Naive thymus-derived CD8-positive, alpha-beta T cell (primary cell): ENCODE data around the gene ZNF710. TPM values are rescaled to one million over a fixed set of nuclear protein-coding genes. Genes with fewer than 3 reads are reported as not detected.

Source experiments
- ATAC-seq, 2 donors: fragments of 150-1000 bp; cut with Tn5 transposase in 1 of 2; sonication (Bioruptor Pico), chemical (Tn5 transposase) in 1 of 2; 1 replicate in 1 of 2; 2 replicates in 1 of 2; pipeline ENCODE4 v1.10.0; 2021; ENCODE audit warnings: mild to moderate bottlenecking in 2 of 2, moderate library complexity in 2 of 2
- POLR2A ChIA-PET: fragments of 350-600 bp; sonication (Branson Sonifier 250); formaldehyde crosslinking; loops from one replicate; lab custom pipeline; 2021; ENCODE audit warnings: antibody characterized with exemption; lab: Charles Lee
- DNase-seq, 10 donors: peaks; one replicate each; pipeline versions ENCODE4 v3.0.0 to v3.0.0-alpha.2; 2020 to 2022
- H3K27ac Mint-ChIP-seq, 10 donors: one replicate each; pipeline ENCODE4 v1.8.0; 2020 to 2022; ENCODE audit warnings: mild to moderate bottlenecking in 10 of 10, mixed read lengths in 10 of 10, moderate library complexity in 4 of 10, inconsistent platforms in 1 of 10
- H3K27me3 Mint-ChIP-seq, 5 donors: one replicate each; pipeline ENCODE4 v1.8.0; 2021 to 2022; ENCODE audit warnings: mixed read lengths in 5 of 5
- H3K36me3 Mint-ChIP-seq, 3 donors: one replicate each; pipeline ENCODE4 v1.8.0; 2020 to 2022; ENCODE audit warnings: mixed read lengths in 3 of 3, mild to moderate bottlenecking in 2 of 3, inconsistent platforms in 1 of 3
- H3K4me1 Mint-ChIP-seq, 4 donors: one replicate each; pipeline ENCODE4 v1.8.0; 2021 to 2022; ENCODE audit warnings: mixed read lengths in 4 of 4
- H3K4me3 Mint-ChIP-seq, 10 donors: one replicate each; pipeline ENCODE4 v1.8.0; 2020 to 2022; ENCODE audit warnings: mild to moderate bottlenecking in 10 of 10, mixed read lengths in 10 of 10, moderate library complexity in 6 of 10, inconsistent platforms in 1 of 10
- H3K9me3 Mint-ChIP-seq, 9 donors: one replicate each; pipeline ENCODE4 v1.8.0; 2020 to 2022; ENCODE audit warnings: mixed read lengths in 9 of 9, mild to moderate bottlenecking in 3 of 9, inconsistent platforms in 1 of 9, moderate library complexity in 1 of 9
- polyA plus RNA-seq, 3 donors: library from polyadenylated mRNA; unstranded; fragments of 300-500 nt; fragmentation: Illumina TruSeq; gene quantifications; one replicate each; pipeline ENCODE4 v1.2.3, GENCODE V29; 2021
- total RNA-seq, 8 experiments: library from RNA in 2 of 8; stranded (reverse) in 2 of 8; gene quantifications; one replicate each; pipeline ENCODE4 v1.2.3 and lab custom pipeline; 2021 to 2026

ZNF710 gene
- total and polyA plus RNA-seq, 5 experiments from 2014 or later: 0.23 to 14.5 (median 1.8) TPM

DNA sequence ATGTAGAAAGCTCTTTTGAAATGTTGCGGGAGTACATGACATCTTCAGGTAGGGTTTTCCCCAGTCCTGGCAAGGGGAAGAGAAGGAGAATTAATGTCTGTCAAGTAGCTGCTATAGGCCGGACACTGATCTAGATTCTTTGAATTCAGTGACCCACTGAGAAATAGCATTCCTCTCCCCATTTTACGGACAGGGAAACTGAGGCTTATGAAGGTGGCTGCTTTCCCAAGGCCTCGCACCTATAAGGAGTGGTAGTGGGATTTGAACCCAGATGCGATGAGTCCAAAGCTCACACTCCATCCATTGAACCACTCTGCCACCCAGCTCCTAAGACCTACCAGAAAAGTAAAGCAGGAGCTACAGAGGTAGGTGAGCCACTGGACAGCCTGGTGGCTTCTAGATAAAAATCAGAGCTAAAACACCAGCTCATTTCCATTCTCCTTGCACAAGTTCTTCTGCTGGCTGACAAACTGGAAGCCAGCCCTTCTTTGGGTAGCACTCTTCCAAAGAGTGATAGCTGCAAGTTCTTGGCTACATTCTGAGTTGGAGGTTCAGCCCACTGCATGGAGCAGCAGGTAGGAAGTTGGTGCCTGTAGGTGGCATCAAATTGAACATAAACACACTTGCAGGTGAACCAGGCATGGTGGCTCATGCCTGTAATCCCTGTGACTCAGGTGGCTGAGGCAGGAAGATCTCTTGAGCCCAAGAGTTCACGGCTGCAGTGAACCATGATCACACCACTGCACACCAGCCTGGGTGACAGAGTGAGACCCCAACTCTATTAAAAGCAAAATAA lies 22.0 kb downstream of the ZNF710 start:
- peaks cover 18 to 51% (median 23%) of the 10 kb centered on the region in 4 donors for H3K4me1 Mint-ChIP-seq
- H3K36me3 Mint-ChIP-seq: peaks cover 0 to 1% (median 0%) of the 10 kb centered on the region in 3 donors
- DNase-seq (no peak), ATAC-seq (no peak)
- H3K27ac Mint-ChIP-seq: no peak overlapping the region
- no peaks in the 10 kb centered on the region for H3K27me3 Mint-ChIP-seq
- POLR2A ChIA-PET: no interaction called here
- H3K4me3 Mint-ChIP-seq: no peak overlapping the region
- peaks cover 0 to 1% (median 0%) of the 10 kb centered on the region in 9 donors for H3K9me3 Mint-ChIP-seq

DNA sequence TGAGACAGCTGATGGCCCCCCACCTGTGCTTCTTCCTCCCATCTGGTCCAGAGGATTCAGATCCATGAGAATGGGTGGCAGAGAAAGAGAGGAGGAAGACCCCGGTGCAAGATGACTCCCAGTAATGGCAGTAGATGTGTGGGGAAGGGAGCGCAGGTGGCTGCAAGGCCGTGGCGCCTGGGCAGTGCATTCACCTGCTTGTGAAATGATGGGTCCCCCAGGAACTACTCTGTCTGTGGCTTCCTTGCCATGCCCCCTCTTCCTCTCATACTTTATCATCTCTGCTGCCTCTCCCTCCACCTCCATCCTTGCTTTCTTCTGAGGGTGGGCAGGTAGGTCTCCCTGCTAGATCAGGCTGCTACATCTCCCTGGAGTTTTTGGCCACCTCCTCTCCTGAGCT lies 23.3 kb downstream of the ZNF710 start:
- H3K4me1 Mint-ChIP-seq: peaks cover 16 to 53% (median 21%) of the 10 kb centered on the region in 4 donors
- H3K27ac Mint-ChIP-seq: peak overlapping the region in 4 of 10 donors; percentile 0 to 78 (median 53)
- ATAC-seq: no peak
- POLR2A ChIA-PET: no interaction called here
- peaks cover 0 to 2% (median 0%) of the 10 kb centered on the region in 3 donors for H3K36me3 Mint-ChIP-seq
- H3K4me3 Mint-ChIP-seq: no peak overlapping the region
- no peak for DNase-seq
- peaks cover 0 to 7% (median 0%) of the 10 kb centered on the region in 9 donors for H3K9me3 Mint-ChIP-seq
- H3K27me3 Mint-ChIP-seq: no peaks in the 10 kb centered on the region

DNA sequence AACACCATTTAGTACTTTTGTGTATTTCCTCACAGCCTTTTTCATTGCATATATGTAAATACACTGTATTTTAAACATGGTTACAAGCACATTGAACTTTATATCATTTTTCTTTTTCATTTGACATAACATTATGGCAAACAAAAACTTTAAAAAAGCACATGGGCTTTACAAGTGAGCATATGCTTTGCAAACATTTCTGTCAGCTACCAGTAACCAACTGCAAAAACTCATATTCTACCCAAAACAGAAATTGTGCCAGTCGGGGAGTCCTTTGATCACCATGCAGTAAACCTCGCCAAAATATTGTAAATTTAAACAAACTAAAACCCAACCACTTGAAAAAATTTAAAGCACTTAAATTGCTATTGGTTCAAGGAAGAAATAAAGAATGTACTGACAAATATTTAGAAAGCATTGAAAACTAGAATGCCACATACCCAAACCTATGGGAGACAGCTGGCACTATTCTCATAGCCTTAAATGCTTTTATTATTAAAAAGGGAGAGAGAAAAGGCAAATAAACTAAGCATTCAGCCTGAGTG lies 24.4 kb downstream of the ZNF710 start:
- Mint-ChIP-seq H3K36me3 (peaks cover 0 to 2% (median 0%) of the 10 kb centered on the region in 3 donors), H3K27ac (peak overlapping the region in 1 of 10 donors; percentile 47), H3K4me3 (no peak overlapping the region), H3K9me3 (peaks cover 0 to 7% (median 0%) of the 10 kb centered on the region in 9 donors), H3K4me1 (peaks cover 15 to 52% (median 22%) of the 10 kb centered on the region in 4 donors), H3K27me3 (no peaks in the 10 kb centered on the region)
- DNase-seq (no peak), ATAC-seq (no peak)
- POLR2A ChIA-PET: interaction anchor here (1.0 kb wide), 1 partner anchor 132 kb away, joined by 3 read pairs; the partner anchor contains the start of gene AP3S2

DNA sequence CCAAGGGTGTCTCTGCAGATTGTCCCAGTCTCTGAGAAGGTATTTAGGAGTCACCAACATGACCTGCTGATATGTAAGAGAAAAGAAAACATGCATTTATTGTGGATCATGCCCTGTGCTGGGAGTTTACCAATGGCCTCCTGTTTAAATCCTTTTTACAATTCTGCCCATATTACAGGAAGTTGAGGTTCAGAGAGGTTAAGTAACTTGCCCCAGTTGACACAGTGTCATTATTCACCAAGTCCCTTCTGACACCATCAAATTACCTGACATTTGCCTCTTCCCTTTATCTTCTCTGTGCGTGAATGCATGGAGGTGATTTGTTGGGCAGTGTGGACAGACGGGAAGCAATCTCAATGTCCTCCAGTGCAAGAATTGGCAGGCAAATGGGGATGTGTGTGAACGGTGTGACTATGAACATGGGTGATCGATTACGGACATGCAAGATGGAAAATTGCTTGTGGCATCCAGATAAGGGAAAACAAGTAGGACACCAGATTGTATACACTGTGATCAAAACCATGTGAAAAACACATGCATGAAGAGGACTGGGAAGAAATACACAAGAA lies 27.3 kb downstream of the ZNF710 start:
- Mint-ChIP-seq H3K9me3 (peaks cover 0 to 7% (median 0%) of the 10 kb centered on the region in 9 donors), H3K4me1 (peaks cover 17 to 61% (median 33%) of the 10 kb centered on the region in 4 donors), H3K4me3 (no peak overlapping the region), H3K36me3 (peaks cover 0 to 2% (median 0%) of the 10 kb centered on the region in 3 donors), H3K27ac (no peak overlapping the region), H3K27me3 (no peaks in the 10 kb centered on the region)
- POLR2A ChIA-PET: interaction anchor here (0.6 kb wide), 1 partner anchor 137 kb away, joined by 5 read pairs; no protein-coding TSS in a partner anchor
- no peak for DNase-seq
- ATAC-seq: no peak

DNA sequence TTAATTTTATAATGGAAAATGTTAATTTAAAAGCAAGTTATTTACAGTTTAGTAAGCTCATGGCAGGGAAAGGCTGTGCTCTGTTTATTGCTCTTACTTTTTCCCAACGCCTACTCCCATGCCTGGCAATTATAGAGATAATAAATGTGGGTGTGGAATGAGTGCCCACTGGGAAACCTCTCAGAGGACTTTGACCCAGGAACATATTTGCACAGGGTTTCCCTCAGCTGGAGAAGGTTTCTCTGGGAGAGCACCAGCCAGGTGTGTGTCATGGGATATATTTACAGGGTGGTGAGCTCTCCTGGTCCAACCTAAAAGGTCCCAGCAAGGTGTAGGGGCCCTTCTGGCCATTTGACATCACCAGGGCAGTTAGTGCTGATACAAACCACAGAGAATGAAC lies 27.9 kb downstream of the ZNF710 start:
- H3K27me3 Mint-ChIP-seq: no peaks in the 10 kb centered on the region
- POLR2A ChIA-PET: no interaction called here
- ATAC-seq (no peak), DNase-seq (no peak)
- H3K36me3 Mint-ChIP-seq: peaks cover 0 to 2% (median 0%) of the 10 kb centered on the region in 3 donors
- H3K27ac Mint-ChIP-seq: peak overlapping the region in 1 of 10 donors; percentile 37
- H3K4me3 Mint-ChIP-seq: no peak overlapping the region
- H3K9me3 Mint-ChIP-seq: peaks cover 0 to 7% (median 0%) of the 10 kb centered on the region in 9 donors
- H3K4me1 Mint-ChIP-seq: peaks cover 19 to 65% (median 37%) of the 10 kb centered on the region in 4 donors

DNA sequence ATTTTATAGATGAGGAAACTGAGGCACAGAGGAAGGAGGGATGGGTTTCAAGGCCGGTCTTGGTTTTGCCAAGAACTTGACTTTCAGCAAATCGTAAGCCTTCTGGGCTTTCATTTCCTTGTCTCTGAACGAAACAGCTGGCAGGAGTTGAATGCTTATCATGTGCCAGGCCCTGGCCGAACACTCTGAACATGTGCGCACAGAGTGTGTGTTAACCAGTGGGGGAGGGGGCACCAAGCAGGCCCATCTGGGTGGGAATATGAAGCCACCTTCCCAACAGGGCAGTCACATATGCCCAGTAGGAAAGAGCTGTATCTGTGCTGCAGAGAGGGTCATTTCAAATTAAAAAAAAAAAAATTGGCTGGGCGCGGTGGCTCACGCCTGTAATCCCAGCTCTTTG lies 29.3 kb downstream of the ZNF710 start:
- DNase-seq (no peak), ATAC-seq (no peak)
- Mint-ChIP-seq H3K9me3 (peaks cover 0 to 7% (median 0%) of the 10 kb centered on the region in 9 donors), H3K36me3 (peaks cover 0 to 2% (median 0%) of the 10 kb centered on the region in 3 donors), H3K4me1 (peaks cover 18 to 66% (median 38%) of the 10 kb centered on the region in 4 donors), H3K27ac (peak overlapping the region in 1 of 10 donors; percentile 43), H3K4me3 (peak overlapping the region in 2 of 10 donors; percentile 38 to 42), H3K27me3 (no peaks in the 10 kb centered on the region)
- POLR2A ChIA-PET: interaction anchor here (0.6 kb wide), 2 partner anchors 64 to 171 kb away, joined by 3 to 4 read pairs; partner anchors contain the start of gene SEMA4B

DNA sequence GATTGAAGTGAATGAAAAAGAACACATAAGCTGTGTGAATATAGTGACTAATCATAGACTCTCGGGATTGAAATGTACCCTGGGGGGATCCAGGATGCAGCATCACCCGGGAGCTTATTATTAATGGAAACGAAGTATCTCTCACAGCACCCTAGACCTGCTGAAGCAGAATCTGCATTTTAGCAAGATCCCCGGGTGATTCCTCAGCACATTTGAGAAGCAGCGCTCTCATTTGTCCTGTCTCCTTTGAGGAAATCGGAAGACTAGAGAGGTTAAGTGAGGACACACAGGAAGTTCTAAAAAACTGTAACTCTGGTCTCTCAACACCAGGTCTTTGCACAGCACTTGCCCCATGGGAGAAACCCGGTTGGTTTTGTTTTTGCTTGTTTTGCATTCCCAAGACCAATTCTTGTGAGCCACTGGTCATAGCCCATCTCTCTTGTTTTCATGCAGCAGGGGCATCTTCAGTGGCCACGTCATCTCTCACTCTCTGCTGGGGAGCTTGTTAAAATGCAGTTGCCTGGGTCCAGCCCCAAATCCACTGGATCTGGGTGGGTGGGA lies 30.2 kb downstream of the ZNF710 start:
- ATAC-seq (peak; percentile 53 to 58), DNase-seq (peak in 2 of 10 donors; percentile 20 to 23)
- Mint-ChIP-seq H3K4me1 (peaks cover 22 to 69% (median 47%) of the 10 kb centered on the region in 4 donors), H3K4me3 (peak overlapping the region in 8 of 10 donors; percentile 1 to 63 (median 55)), H3K27ac (peak overlapping the region in 9 of 10 donors; percentile 17 to 78 (median 56)), H3K36me3 (peaks cover 0 to 2% (median 0%) of the 10 kb centered on the region in 3 donors), H3K9me3 (peaks cover 0 to 7% (median 0%) of the 10 kb centered on the region in 9 donors), H3K27me3 (no peaks in the 10 kb centered on the region)
- POLR2A ChIA-PET: interaction anchor here (0.6 to 0.8 kb wide), 2 partner anchors 22 to 353 kb away, joined by 3 read pairs; no protein-coding TSS in a partner anchor

DNA sequence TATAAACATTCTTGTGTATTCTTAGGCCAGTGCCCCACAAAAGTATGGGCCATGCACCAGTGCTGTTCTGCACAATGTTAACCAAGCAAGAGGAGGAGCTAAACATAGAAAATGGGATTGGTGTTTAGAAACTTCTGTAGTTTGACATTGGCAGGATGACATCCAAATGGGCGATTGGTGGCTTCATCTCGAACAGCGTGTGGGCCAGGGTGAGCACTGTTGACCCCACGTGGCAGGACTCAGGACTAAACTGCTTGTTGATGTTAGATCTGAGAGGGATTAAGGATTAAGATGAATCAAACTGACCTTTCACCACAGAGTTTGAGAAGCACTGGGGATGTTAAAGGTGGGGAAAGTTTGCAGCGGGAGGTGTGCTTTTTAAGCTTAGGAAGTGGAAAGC lies 31.9 kb downstream of the ZNF710 start:
- ATAC-seq (no peak), DNase-seq (no peak)
- no peaks in the 10 kb centered on the region for H3K27me3 Mint-ChIP-seq
- H3K27ac Mint-ChIP-seq: peak overlapping the region in 8 of 10 donors; percentile 25 to 91 (median 52)
- peaks cover 30 to 85% (median 57%) of the 10 kb centered on the region in 4 donors for H3K4me1 Mint-ChIP-seq
- H3K36me3 Mint-ChIP-seq: peaks cover 0 to 2% (median 0%) of the 10 kb centered on the region in 3 donors
- H3K4me3 Mint-ChIP-seq: peak overlapping the region in 4 of 10 donors; percentile 8 to 46 (median 38)
- POLR2A ChIA-PET: interaction anchor here (0.6 to 2.2 kb wide), 4 partner anchors 9 to 139 kb away, joined by 3 to 6 read pairs (median 3); partner anchors contain the start of gene AP3S2
- H3K9me3 Mint-ChIP-seq: peaks cover 0 to 7% (median 0%) of the 10 kb centered on the region in 9 donors

DNA sequence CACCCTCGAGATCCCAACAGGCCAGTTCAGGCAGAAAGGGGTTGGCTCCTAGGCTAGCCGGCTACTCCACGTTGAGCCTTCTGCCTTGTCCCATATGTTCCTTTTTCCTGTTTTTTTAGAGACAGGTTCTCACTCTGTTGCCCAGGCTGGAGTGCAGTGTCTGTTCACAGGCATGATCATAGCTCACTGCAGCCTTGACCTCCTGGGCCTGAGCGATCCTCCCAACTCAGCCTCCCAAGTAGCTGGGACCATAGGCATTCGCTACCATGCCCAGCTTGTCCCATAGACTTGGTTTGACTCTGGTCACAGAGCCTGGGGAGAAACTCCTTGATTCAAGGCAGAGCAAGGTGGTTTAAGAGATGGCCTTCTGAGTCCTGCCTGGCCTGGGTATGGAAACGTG lies 32.3 kb downstream of the ZNF710 start:
- DNase-seq (no peak), ATAC-seq (no peak)
- H3K27ac Mint-ChIP-seq: peak overlapping the region in 7 of 10 donors; percentile 48 to 91 (median 84)
- no peaks in the 10 kb centered on the region for H3K36me3 Mint-ChIP-seq
- peak overlapping the region in 8 of 10 donors; percentile 1 to 82 (median 64) for H3K4me3 Mint-ChIP-seq
- H3K4me1 Mint-ChIP-seq: peaks cover 34 to 85% (median 60%) of the 10 kb centered on the region in 4 donors
- POLR2A ChIA-PET: interaction anchor here (0.6 to 2.2 kb wide), 3 partner anchors 20 to 139 kb away, joined by 3 to 6 read pairs (median 3); partner anchors contain the start of gene AP3S2
- H3K9me3 Mint-ChIP-seq: peaks cover 0 to 3% (median 0%) of the 10 kb centered on the region in 9 donors
- no peaks in the 10 kb centered on the region for H3K27me3 Mint-ChIP-seq

DNA sequence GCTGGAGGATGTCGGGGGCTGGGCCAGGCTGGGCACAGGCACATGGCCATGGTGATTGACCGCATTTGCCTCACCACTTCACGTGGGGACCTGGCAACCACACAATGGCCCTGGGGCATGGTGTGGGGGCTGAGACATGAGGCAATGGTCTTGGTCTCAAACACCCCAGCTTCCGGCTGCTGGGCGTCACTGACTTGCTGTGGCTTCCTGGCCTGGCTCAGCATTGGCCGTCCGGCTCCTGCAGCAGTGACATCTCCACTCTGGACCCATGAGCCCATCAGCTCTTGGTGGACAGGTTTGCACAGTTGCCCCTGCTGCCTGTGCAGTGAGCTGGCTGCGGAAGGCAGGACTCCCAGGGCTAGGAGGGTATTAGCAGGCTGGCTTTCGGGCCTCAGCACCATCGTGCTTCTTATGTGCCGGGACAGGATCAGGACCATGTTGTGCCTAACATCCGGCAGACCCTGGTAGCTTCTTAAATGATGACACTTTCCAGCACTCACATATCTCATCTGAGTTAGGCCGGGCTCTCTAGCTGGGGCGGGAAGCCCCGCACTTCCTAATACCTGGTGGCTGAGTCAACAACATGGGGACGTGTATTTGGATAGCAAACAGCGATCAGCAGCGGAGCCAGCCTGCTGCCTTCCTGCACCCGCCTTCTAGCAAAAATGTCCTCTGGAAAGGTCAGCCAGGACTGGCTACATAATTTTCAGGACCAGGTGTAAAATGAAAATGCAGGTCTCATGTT lies 34.1 kb downstream of the ZNF710 start:
- H3K4me1 Mint-ChIP-seq: peaks cover 35 to 94% (median 67%) of the 10 kb centered on the region in 4 donors
- POLR2A ChIA-PET: interaction anchor here (0.7 to 2.2 kb wide), 3 partner anchors 11 to 141 kb away, joined by 3 to 6 read pairs (median 5); partner anchors contain the start of gene AP3S2
- ATAC-seq: no peak
- DNase-seq: no peak
- no peaks in the 10 kb centered on the region for H3K9me3 Mint-ChIP-seq
- no peaks in the 10 kb centered on the region for H3K36me3 Mint-ChIP-seq
- H3K4me3 Mint-ChIP-seq: peak overlapping the region in 6 of 10 donors; percentile 24 to 80 (median 58)
- H3K27ac Mint-ChIP-seq: peak overlapping the region in 9 of 10 donors; percentile 7 to 87 (median 80)
- no peaks in the 10 kb centered on the region for H3K27me3 Mint-ChIP-seq

DNA sequence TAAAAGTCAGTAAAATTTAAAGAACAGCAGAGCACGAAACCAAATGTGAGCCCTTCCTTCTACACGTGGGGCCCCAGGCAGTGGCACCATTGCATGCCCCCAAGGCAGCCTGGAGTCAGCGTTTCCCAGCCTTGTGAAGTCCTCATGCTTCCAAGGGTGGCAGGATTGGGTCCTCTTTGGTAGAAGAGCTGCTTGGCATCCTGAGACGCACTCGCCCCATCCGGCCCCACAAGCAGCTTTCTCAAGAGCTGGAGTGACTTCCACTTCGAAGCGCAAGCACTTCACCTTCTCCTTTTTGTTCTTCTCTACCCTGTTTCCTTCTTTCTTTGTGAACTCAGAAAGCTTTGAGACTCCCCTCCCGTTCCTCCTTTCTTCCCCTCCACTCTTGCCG lies 34.7 kb downstream of the ZNF710 start:
- Mint-ChIP-seq H3K27ac (peak overlapping the region in 7 of 10 donors; percentile 7 to 80 (median 71)), H3K9me3 (no peaks in the 10 kb centered on the region), H3K4me1 (peaks cover 37 to 96% (median 70%) of the 10 kb centered on the region in 4 donors), H3K27me3 (no peaks in the 10 kb centered on the region), H3K36me3 (no peaks in the 10 kb centered on the region), H3K4me3 (peak overlapping the region in 6 of 10 donors; percentile 26 to 61 (median 40))
- DNase-seq: no peak
- ATAC-seq: no peak
- POLR2A ChIA-PET: no interaction called here
